ENCODE results near the gene TMEM98. TPM values are rescaled to one million over a fixed set of nuclear protein-coding genes. Genes with fewer than 3 reads are reported as not detected.
"Not testable (repeated sequence)": the region's sequence is repeated elsewhere in the genome, so short reads cannot be mapped to it uniquely, and the experiment has no call there.

TMEM98 gene
- total and polyA plus RNA-seq, 9 of the 15 experiments (the other 6 are each of a cell fraction or from before 2014, with no cell fraction given), result 33.5 to 164 (median 84.7) TPM

GRCh38 chr17:32964541-32964940 is 36.6 kb downstream of the TMEM98 start (continued):
- no peak for TF ChIP-seq MNT (conservative IDR thresholded peaks at IDR 0.05)
- TF ChIP-seq SMAD2 (IDR thresholded peaks at IDR 0.05; ENCODE audit: low read depth, low read length), result no peak
- no peak for TF ChIP-seq ATF7 (IDR thresholded peaks at IDR 0.05)
- TF ChIP-seq RFX7 (CRISPR knock-in tag; IDR thresholded peaks at IDR 0.05), result no peak
- no peak for TF ChIP-seq CREB5 (CRISPR knock-in tag; IDR thresholded peaks at IDR 0.05)
- no peak for TF ChIP-seq FOXJ2 (tag; IDR thresholded peaks at IDR 0.05)
- TF ChIP-seq ETV1 (tag; conservative IDR thresholded peaks at IDR 0.05; ENCODE audit: low read depth), result no peak

GRCh38 chr17:32969231-32969630 is 41.3 kb downstream of the TMEM98 start:
- H2AFZ ChIP-seq (ENCODE audit: low read depth, low read length); BruUV-seq (replicated peaks); intact Hi-C loops (cut with micrococcal nuclease); H3K79me2 ChIP-seq (ENCODE audit: control insufficient read depth, insufficient read depth, low read length); ATAC-seq; H3K27ac ChIP-seq (ENCODE audit: extremely low read depth, low read depth, low read length); H3K9me3 ChIP-seq (replicated peaks; ENCODE audit: control insufficient read depth, insufficient read depth, low read depth, low read length); H3K9me1 ChIP-seq (ENCODE audit: control insufficient read depth, insufficient read depth, low read length); POLR2A ChIA-PET; H3K36me3 ChIP-seq (ENCODE audit: control insufficient read depth, insufficient read depth, low read length); in situ Hi-C loops (cut with MboI); H3K4me3 ChIP-seq; H3K4me2 ChIP-seq (ENCODE audit: insufficient read depth, low read length); H3K27me3 ChIP-seq (ENCODE audit: control insufficient read depth in 2 of 2, insufficient read depth in 2 of 2, low read length in 2 of 2); DNase-seq (ENCODE audit: extremely low read depth in 1 of 4, low spot score in 3 of 4); H4K20me1 ChIP-seq (replicated peaks; ENCODE audit: control insufficient read depth, insufficient read depth, low read length); CTCF ChIA-PET (ENCODE audit: low intra/inter-chr PET ratio); FAIRE-seq; H3K9ac ChIP-seq (ENCODE audit: insufficient read depth in 1 of 2, low read depth in 2 of 2, low read length in 2 of 2): not testable (repeated sequence)
- TF ChIP-seq KDM1A (IDR thresholded peaks at IDR 0.05) (peak; percentile 15 to 58; a peak in 2 of 4 replicates), BCOR (IDR thresholded peaks at IDR 0.05) (peak; percentile 62), ZNF146 (CRISPR knock-in tag; IDR thresholded peaks at IDR 0.05; ENCODE audit: unreplicated experiment) (peak; percentile 65)
- H3K4me1 ChIP-seq (replicated peaks in 1 of 2; ENCODE audit: control insufficient read depth in 2 of 2, insufficient read depth in 2 of 2, low read length in 2 of 2), result peaks cover 3 to 28% of the 10 kb centered on the region in 2 experiments; a peak in 4 of 5 replicates
- WGBS (ENCODE audit: insufficient coverage, low coverage, missing lambda C conversion rate), result 77% methylated on average over 4 of the region's 4 CpGs

All from K562 (cell line).